Activated CD4-positive, alpha-beta memory T cell treated with anti-CD3 and anti-CD28 coated beads for 36 hours (primary cell): ENCODE data around the gene HOXA1. TPM values are rescaled to one million over a fixed set of nuclear protein-coding genes. Genes with fewer than 3 reads are reported as not detected.

Source experiments
- CTCF ChIA-PET: fragments of 350-600 bp; sonication (Branson Sonifier 250); formaldehyde crosslinking; loops from one replicate; lab custom pipeline; 2021; ENCODE audit warnings: antibody characterized with exemption, inconsistent platforms; lab: Charles Lee
- POLR2A ChIA-PET: fragments of 350-600 bp; sonication (Branson Sonifier 250); formaldehyde crosslinking; loops from one replicate; lab custom pipeline; 2021; ENCODE audit warnings: antibody characterized with exemption; lab: Charles Lee
- DNase-seq: peaks from one replicate; pipeline ENCODE4 v3.0.0-alpha.2; 2020
- H3K27ac Mint-ChIP-seq: one replicate; pipeline ENCODE4 v1.8.0; 2021; ENCODE audit warnings: mixed read lengths
- H3K27me3 Mint-ChIP-seq: one replicate; pipeline ENCODE4 v1.8.0; 2021; ENCODE audit warnings: mixed read lengths
- H3K36me3 Mint-ChIP-seq: one replicate; pipeline ENCODE4 v1.8.0; 2021; ENCODE audit warnings: mixed read lengths
- H3K4me1 Mint-ChIP-seq: one replicate; pipeline ENCODE4 v1.8.0; 2021; ENCODE audit warnings: low read depth, mixed read lengths
- H3K4me3 Mint-ChIP-seq: one replicate; pipeline ENCODE4 v1.8.0; 2021; ENCODE audit warnings: mild to moderate bottlenecking, mixed read lengths
- H3K9me3 Mint-ChIP-seq: one replicate; pipeline ENCODE4 v1.8.0; 2021; ENCODE audit warnings: mixed read lengths
- intact Hi-C: fragments of 100-400 bp; cut with micrococcal nuclease; formaldehyde crosslinking; loops from one replicate; pipeline ENCODE4 v1.15.1; 2023
- total RNA-seq, 2 experiments: library from RNA; stranded (reverse); gene quantifications; one replicate each; pipeline ENCODE4 v1.2.3, GENCODE V29; 2021

The HOXA1 gene
- total RNA-seq, 2 experiments from 2014 or later, result 0.29 to 0.43 TPM

- ChIA-PET POLR2A (no interaction called here), CTCF (no interaction called here)
- Mint-ChIP-seq H3K9me3 (no peaks in the 10 kb centered on the region), H3K27ac (no peak overlapping the region), H3K4me1 (peaks cover 8% of the 10 kb centered on the region), H3K36me3 (no peaks in the 10 kb centered on the region), H3K27me3 (peaks cover 37% of the 10 kb centered on the region), H3K4me3 (no peak overlapping the region)
- intact Hi-C loops, result no loop called here
- DNase-seq, result no peak
These were observed 43.7 kb upstream of the HOXA1 start for GRCh38 chr7:27139334-27140125.

GRCh38 chr7:27138985-27139333, 43.2 kb upstream of the HOXA1 start:
- peaks cover 41% of the 10 kb centered on the region for H3K27me3 Mint-ChIP-seq
- intact Hi-C loops, result no loop called here
- H3K4me3 Mint-ChIP-seq, result no peak overlapping the region
- CTCF ChIA-PET, result no interaction called here
- H3K9me3 Mint-ChIP-seq, result no peaks in the 10 kb centered on the region
- no peaks in the 10 kb centered on the region for H3K36me3 Mint-ChIP-seq
- POLR2A ChIA-PET, result no interaction called here
- DNase-seq, result no peak
- H3K4me1 Mint-ChIP-seq, result peaks cover 14% of the 10 kb centered on the region
- H3K27ac Mint-ChIP-seq, result peak overlapping the region; percentile 23

GRCh38 chr7:27138472-27138871, 42.7 kb upstream of the HOXA1 start:
- intact Hi-C loops, result no loop called here
- no peaks in the 10 kb centered on the region for H3K9me3 Mint-ChIP-seq
- ChIA-PET CTCF (no interaction called here), POLR2A (no interaction called here)
- H3K27ac Mint-ChIP-seq, result peak overlapping the region; percentile 23
- DNase-seq, result no peak
- no peak overlapping the region for H3K4me3 Mint-ChIP-seq
- H3K36me3 Mint-ChIP-seq, result no peaks in the 10 kb centered on the region
- peaks cover 46% of the 10 kb centered on the region for H3K27me3 Mint-ChIP-seq
- H3K4me1 Mint-ChIP-seq, result peaks cover 17% of the 10 kb centered on the region

GRCh38 chr7:27137640-27138315, 42.0 kb upstream of the HOXA1 start:
- ChIA-PET POLR2A (no interaction called here), CTCF (no interaction called here)
- peaks cover 52% of the 10 kb centered on the region for H3K27me3 Mint-ChIP-seq
- intact Hi-C loops, result no loop called here
- H3K4me3 Mint-ChIP-seq, result no peak overlapping the region
- H3K9me3 Mint-ChIP-seq, result no peaks in the 10 kb centered on the region
- H3K27ac Mint-ChIP-seq, result no peak overlapping the region
- no peaks in the 10 kb centered on the region for H3K36me3 Mint-ChIP-seq
- H3K4me1 Mint-ChIP-seq, result peaks cover 17% of the 10 kb centered on the region
- DNase-seq, result no peak

- H3K4me1 Mint-ChIP-seq, result peaks cover 17% of the 10 kb centered on the region
- H3K27me3 Mint-ChIP-seq, result peaks cover 60% of the 10 kb centered on the region
- H3K27ac Mint-ChIP-seq, result peak overlapping the region; percentile 38
- peak overlapping the region; percentile 12 for H3K4me3 Mint-ChIP-seq
- no peaks in the 10 kb centered on the region for H3K9me3 Mint-ChIP-seq
- no peaks in the 10 kb centered on the region for H3K36me3 Mint-ChIP-seq
- DNase-seq, result no peak
- ChIA-PET CTCF (interaction anchor here (0.7 to 1.5 kb wide), 3 partner anchors 10 to 452 kb away, joined by 3 to 4 read pairs (median 4); no protein-coding TSS in a partner anchor), POLR2A (no interaction called here)
- intact Hi-C loops, result loop anchor here (1.0 kb wide), 1 partner anchor 38 kb away; no protein-coding TSS in a partner anchor
These were observed 38.6 kb upstream of the HOXA1 start for GRCh38 chr7:27134392-27134791.

- H3K36me3 Mint-ChIP-seq, result no peaks in the 10 kb centered on the region
- DNase-seq, result no peak
- ChIA-PET POLR2A (no interaction called here), CTCF (interaction anchor here (0.7 to 1.5 kb wide), 2 partner anchors 11 to 28 kb away, joined by 3 to 4 read pairs; no protein-coding TSS in a partner anchor)
- no peak overlapping the region for H3K4me3 Mint-ChIP-seq
- no peaks in the 10 kb centered on the region for H3K9me3 Mint-ChIP-seq
- H3K27me3 Mint-ChIP-seq, result peaks cover 56% of the 10 kb centered on the region
- no peak overlapping the region for H3K27ac Mint-ChIP-seq
- intact Hi-C loops, result loop anchor here (1.0 kb wide), 1 partner anchor 37 kb away; no protein-coding TSS in a partner anchor
- peaks cover 17% of the 10 kb centered on the region for H3K4me1 Mint-ChIP-seq
These were observed 37.8 kb upstream of the HOXA1 start for GRCh38 chr7:27133409-27134231.

GRCh38 chr7:27132978-27133377, 37.2 kb upstream of the HOXA1 start:
- H3K27ac Mint-ChIP-seq, result no peak overlapping the region
- no peaks in the 10 kb centered on the region for H3K9me3 Mint-ChIP-seq
- no peak for DNase-seq
- ChIA-PET CTCF (no interaction called here), POLR2A (no interaction called here)
- H3K27me3 Mint-ChIP-seq, result peaks cover 55% of the 10 kb centered on the region
- H3K4me1 Mint-ChIP-seq, result peaks cover 17% of the 10 kb centered on the region
- H3K36me3 Mint-ChIP-seq, result no peaks in the 10 kb centered on the region
- intact Hi-C loops, result no loop called here
- no peak overlapping the region for H3K4me3 Mint-ChIP-seq

- H3K9me3 Mint-ChIP-seq, result no peaks in the 10 kb centered on the region
- CTCF ChIA-PET, result no interaction called here
- DNase-seq, result no peak
- peaks cover 17% of the 10 kb centered on the region for H3K4me1 Mint-ChIP-seq
- H3K27ac Mint-ChIP-seq, result no peak overlapping the region
- peaks cover 56% of the 10 kb centered on the region for H3K27me3 Mint-ChIP-seq
- no peak overlapping the region for H3K4me3 Mint-ChIP-seq
- H3K36me3 Mint-ChIP-seq, result no peaks in the 10 kb centered on the region
- intact Hi-C loops, result no loop called here
- POLR2A ChIA-PET, result no interaction called here
These were observed 36.4 kb upstream of the HOXA1 start for GRCh38 chr7:27132214-27132613.

- H3K4me3 Mint-ChIP-seq, result no peak overlapping the region
- peaks cover 58% of the 10 kb centered on the region for H3K27me3 Mint-ChIP-seq
- H3K36me3 Mint-ChIP-seq, result no peaks in the 10 kb centered on the region
- no peak overlapping the region for H3K27ac Mint-ChIP-seq
- CTCF ChIA-PET, result interaction anchor here (1.5 kb wide), 1 partner anchor 30 kb away, joined by 5 read pairs; no protein-coding TSS in a partner anchor
- DNase-seq, result no peak
- intact Hi-C loops, result no loop called here
- H3K4me1 Mint-ChIP-seq, result peaks cover 17% of the 10 kb centered on the region
- POLR2A ChIA-PET, result no interaction called here
- no peaks in the 10 kb centered on the region for H3K9me3 Mint-ChIP-seq
These were observed 35.6 kb upstream of the HOXA1 start for GRCh38 chr7:27131390-27131819.

- Mint-ChIP-seq H3K27ac (no peak within 1 kb of the TSS), H3K36me3 (no peaks in the 10 kb centered on the region), H3K9me3 (no peaks in the 10 kb centered on the region), H3K4me1 (peaks cover 15% of the 10 kb centered on the region), H3K27me3 (peaks cover 56% of the 10 kb centered on the region), H3K4me3 (peak within 1 kb of the TSS; percentile 57)
- intact Hi-C loops, result no loop called here
- POLR2A ChIA-PET, result no interaction called here
- DNase-seq, result peak; percentile 73
- CTCF ChIA-PET, result interaction anchor here (1.5 kb wide), 1 partner anchor 31 kb away, joined by 5 read pairs; no protein-coding TSS in a partner anchor
These were observed 35.0 kb upstream of the HOXA1 start, which contains the start of gene HOXA4 for GRCh38 chr7:27130540-27131389. TSS of gene HOXA4 (minus strand) at chr7:27130757. CDS start at chr7:27130733, 24 bp downstream.
